ENCODE measurements around the gene MBP. TPM values are rescaled to one million over a fixed set of nuclear protein-coding genes. Genes with fewer than 3 reads are reported as not detected.

The MBP gene
- total RNA-seq, 1 experiment from 2014 or later = not detected

DNA sequence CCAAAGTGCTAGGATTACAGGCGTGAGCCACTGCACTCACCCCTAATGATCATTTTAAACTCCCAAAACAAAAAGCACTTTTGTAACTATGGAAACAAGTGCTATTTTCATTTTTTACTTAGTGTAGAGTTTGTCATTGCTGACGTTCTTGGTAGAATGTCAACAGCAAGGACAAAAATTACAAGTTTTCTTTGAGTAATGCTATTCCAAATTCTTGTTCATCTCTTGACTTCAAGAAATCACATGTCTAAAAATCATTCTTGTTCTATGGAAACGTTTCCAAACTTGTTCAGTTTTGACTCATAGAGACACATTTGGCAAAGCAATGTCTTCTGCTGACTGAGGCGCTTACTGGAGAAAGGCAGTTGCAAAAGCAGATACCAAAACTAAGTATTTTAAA is 82.6 kb downstream of the MBP start:
- no peak for DNase-seq (ENCODE audit: low spot score)

GRCh38 chr18:77047803-77048419 is 84.7 kb downstream of the MBP start:
- DNase-seq (ENCODE audit: low spot score) = no peak

DNA sequence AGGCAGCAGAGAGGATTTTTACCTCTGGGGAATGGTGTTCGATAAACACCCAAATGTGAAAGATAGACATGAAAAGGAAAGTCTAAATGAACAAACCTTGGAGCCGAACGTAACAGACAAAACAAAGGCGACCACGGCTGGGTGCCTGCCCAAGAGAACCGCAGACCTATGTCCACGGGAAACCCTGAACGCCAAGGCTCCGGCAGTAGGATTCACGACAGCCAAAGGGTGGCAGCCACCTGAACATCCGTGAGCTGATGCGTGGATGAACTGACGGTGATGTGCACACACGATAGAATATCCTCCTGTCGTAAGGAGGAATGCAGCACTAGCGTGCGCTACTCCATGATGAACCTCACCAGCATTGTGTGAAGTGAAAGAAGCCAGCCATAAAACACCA is 85.6 kb downstream of the MBP start:
- no peak for DNase-seq (ENCODE audit: low spot score)

DNA sequence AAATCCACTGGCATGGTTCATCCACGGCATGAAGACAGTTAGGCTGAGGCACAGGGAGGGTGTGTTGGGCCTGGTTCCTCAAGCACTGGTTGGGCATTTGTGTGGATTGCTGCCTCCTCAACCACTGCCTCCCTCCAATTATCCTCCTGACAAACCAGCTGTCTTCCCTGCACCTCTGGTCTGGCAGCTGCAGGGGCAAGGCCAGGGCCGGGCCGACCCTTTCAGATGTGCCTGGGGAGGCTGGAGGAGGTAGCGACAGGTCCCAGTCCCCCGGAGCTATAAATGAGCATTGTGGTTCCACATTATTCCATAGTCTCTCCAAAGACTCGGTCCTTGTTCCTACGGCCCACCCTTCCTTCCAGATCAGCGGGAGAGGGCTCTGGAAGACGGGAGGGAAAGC is 86.2 kb downstream of the MBP start:
- no peak for DNase-seq (ENCODE audit: low spot score)

DNA sequence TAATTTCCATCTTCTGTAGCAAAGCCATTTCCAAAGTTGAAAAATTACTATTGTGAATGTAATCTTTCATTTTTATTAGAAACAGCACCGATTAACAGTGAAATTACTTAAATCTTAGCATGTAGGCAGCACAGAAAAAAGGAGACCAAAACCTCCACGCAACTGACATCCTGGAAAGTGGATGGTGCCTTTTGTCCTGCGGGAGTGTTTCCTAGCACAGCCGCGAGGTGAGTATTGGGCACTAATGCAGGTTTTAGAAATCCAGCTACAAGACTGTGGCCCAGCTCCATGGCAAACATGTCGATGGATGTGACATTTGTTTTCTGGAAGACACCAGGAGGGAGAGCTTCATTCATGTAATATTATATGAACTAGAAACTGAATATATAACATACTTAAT is 86.9 kb downstream of the MBP start:
- no peak for DNase-seq (ENCODE audit: low spot score)

DNA sequence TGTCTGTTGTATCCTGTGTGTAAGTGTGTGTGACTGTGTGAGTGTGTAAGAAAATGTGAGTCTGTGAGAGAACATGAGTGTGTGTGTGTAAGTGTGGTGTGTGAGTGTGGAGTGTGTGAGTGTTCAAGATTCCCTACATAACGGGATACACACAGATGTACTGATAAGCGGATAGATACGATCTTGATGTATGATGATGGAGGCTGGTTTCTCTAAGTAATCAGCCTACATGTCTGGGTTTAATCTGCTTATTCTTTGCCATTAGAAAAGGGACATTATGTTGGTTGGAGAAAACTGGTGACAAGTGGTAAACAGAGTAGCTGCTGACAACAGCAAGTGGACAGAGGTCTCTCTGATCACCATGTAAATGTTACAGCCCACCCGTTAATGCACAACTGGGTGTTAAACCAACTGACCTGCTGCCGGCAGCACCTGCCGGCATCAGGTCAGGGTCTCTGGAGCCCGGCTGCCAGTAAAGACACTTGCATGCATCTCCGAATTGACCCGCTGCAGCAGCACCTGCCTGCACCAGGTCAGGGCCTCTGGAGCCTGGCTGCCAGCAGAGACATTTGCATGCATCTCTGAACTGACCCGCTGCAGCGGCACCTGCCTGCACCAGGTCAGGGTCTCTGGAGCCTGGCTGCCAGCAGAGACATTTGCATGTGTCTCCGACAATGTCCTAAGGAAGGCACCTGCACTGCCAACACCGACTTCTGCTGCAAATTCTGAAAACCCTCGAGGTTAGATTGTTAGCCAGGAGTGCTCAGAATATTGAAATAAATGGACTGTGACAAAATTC is 87.5 kb downstream of the MBP start:
- DNase-seq (ENCODE audit: low spot score) = no peak

DNA sequence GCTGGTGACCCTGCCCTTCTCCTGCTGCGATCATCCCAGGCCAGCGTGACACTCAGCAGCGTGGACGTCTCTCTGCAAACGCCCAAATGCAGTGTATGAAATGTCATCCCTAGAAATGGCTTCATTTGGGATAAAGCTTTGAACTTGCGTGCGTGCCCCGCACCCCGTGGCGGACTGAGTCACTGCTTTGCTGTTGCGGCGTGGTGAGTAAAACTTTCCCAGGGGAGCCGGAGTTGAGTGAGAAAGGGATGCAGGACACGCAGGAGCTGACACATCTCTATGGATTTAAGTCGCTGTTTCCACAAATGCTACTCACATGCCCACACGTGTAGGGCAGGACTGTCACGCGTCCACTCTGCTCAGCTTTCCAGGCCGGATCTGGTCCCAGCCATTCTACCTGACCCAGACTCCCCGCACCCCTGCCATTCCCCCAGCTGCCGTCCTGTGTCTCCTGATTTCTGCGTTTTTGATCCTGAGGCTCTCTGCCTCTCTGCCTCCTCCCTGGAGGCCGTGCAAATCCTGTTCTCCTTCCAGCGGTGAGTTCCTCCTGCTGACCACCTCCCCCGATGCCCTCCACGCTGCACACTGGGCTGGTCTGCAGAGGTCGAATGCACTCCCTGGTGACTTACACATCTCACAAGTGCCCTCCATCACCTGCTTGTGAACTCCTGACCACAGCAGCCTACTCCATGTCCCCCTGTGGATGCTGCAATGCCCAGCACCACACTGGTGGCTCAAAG is 88.9 kb downstream of the MBP start:
- no peak for DNase-seq (ENCODE audit: low spot score)

- no peak for DNase-seq (ENCODE audit: low spot score)
Observed at GRCh38 chr18:77042583-77042982, 90.0 kb downstream of the MBP start.

DNA sequence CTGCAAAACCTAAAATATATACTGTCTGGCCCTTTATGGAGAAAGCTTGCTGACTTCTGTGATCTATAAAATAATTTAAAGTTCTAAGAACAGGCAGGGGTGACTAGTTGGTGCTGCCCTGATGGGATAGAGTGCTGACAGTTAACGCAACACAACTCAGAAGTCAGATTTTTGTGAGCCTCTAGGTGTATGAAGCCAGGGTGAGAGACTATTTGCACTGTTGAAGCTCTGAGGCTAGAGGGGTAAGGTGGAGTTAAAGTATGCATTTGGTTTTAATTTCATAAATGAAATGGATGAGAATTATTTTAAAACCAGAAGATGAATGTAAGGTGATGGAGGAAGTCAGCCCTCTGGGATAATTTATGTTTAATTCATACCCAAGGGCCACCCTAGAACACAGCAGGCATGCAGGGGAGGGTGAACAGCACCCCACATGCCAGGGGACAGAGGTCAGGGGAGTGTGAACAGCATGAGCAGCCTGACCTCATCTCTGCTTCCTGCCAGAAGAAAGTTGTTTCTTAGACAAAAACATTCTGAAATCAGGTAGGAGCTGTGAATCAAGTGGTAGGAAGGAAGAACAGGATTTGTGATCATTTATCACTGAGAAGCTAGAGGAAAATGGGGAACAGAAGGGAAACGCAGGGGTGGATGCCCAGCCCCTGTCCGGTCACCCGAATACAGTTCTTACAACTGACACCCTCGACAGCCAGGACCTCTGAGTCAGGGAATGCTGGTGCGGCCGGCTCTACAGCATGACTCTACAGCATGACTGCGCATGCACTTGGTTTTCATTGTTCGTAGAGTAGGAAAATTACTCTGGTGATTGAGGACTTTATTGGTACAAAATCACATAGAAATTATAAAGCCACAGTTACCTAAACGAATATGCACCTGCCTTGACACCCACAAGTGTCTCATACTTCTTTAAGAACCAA is 93.1 kb downstream of the MBP start:
- DNase-seq (ENCODE audit: low spot score) = no peak

GRCh38 chr18:77038182-77038858 is 94.3 kb downstream of the MBP start:
- no peak for DNase-seq (ENCODE audit: low spot score)

GRCh38 chr18:77037567-77037966 is 95.0 kb downstream of the MBP start:
- no peak for DNase-seq (ENCODE audit: low spot score)

GRCh38 chr18:77035380-77036187 is 97.0 kb downstream of the MBP start:
- DNase-seq (ENCODE audit: low spot score) = no peak

DNA sequence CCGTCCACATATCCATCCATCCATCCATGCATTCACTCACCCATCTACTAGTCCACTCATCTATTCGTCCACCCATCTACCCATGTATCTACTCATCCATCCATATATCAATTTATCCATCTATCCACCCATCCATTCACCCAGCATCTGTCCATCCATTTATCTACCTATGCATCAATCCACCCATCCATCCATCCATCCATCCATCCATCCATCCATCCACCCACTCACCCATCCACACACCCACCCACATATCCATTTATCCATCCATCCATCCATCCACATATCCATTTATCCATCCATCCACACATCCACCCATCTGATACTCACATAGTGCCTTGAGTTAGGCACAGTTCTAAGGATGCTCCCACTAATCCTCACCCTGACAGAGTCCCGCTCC is 99.0 kb downstream of the MBP start:
- no peak for DNase-seq (ENCODE audit: low spot score)

DNA sequence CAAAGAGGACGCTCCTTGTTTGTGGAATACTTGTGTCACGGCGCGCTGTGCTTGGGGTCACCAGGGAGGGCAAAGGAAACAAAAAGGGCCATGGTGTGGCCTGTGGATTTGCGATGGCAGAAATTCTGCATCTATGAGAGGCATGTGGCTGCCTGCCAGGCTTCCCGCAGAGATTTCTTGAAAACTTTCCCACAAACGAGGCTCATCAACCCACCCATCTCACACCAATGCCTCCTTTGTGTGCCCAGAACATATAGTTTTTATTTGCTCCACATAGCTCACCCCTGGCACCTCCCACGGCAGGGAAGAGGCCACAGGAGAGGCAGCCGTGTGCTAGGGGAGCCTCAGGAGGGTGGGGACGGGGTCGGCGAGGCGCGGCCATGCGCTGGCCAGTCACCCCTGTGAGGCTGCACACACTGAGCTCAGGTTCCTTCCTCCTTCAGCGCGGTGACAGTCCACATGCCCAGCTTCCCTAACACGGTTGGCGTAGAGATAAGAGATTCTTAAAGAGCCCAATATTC is 100.3 kb downstream of the MBP start:
- DNase-seq (ENCODE audit: low spot score) = no peak

DNA sequence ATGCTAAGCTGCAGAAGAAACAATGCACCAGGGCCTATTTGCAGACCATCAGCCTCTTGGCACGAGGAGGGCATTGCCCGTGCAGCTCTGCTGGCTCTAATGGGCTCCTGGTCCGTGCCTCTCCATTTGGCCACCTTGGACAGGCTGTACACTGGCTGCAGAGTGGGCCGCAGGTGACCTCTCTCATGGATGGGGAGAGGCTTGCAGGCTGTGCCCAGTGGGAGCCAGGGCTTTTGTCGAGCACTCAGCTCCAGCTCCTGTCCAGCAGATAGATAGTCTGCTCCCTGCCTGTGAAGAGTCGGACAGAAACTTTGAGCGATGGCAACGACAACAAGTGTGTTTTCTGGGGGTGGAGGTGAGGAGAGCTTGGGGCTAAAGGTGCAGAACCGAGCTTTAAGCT is 100.9 kb downstream of the MBP start:
- no peak for DNase-seq (ENCODE audit: low spot score)

DNA sequence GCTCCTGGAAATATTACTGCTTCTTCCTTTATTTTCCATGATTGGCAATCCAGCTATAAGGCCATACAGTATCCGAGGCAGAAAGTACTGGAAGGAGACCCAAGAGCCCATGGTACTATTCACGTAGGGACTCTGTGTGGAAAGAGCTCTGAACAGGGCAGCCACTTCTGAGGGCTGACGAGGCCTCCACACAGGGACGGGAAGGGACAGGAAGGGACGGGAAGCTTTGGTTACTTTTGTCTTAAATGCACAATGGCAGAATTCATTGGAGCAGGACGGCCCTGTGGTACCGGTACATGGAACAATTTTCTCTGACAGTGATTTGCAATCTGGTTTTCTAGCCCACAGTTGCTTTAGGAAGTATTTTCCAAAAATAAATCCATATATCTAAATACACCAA is 102.4 kb downstream of the MBP start:
- DNase-seq (ENCODE audit: low spot score) = no peak

GRCh38 chr18:77025831-77026363 is 106.7 kb downstream of the MBP start:
- no peak for DNase-seq (ENCODE audit: low spot score)

- DNase-seq (ENCODE audit: low spot score) = no peak
Observed at GRCh38 chr18:77025123-77025522, 107.5 kb downstream of the MBP start.

DNA sequence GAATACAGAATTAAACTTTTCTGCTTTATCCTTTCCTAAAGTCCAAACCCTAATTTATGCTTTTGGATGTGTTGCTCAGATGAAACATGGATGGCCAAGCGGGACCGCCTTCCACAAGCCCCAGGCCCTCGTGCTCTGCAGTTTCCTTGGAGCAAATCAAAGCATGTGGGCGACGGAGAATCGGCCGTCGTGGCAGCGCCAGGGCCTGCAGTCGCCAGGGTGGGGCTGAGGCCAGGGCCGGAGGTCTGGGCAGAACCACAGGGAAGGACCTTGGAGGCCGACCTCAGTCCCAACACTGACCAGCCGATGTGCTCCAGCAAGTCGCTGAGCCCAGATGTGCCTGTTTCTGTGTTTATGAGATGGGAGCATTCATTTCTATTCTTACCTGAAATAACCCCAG is 108.1 kb downstream of the MBP start:
- DNase-seq (ENCODE audit: low spot score) = no peak
